VCaP (cell line): ENCODE measurements around the gene IRF1.
"Not testable (repeated sequence)": the region's sequence is repeated elsewhere in the genome, so short reads cannot be mapped to it uniquely, and the experiment has no call there.

Experiments used
- H3K27ac ChIP-seq: fragments of 450-650 bp; 2 replicates; pipeline ENCODE4 v1.5.1; 2017
- TF ChIP-seq, protein P1 (sequence below): fragments of 450-650 bp; conservative IDR thresholded peaks from 2 replicates; pipeline ENCODE4 v1.5.1; 2017; ENCODE audit warnings: mild to moderate bottlenecking, moderate library complexity

Gene IRF1

DNA sequence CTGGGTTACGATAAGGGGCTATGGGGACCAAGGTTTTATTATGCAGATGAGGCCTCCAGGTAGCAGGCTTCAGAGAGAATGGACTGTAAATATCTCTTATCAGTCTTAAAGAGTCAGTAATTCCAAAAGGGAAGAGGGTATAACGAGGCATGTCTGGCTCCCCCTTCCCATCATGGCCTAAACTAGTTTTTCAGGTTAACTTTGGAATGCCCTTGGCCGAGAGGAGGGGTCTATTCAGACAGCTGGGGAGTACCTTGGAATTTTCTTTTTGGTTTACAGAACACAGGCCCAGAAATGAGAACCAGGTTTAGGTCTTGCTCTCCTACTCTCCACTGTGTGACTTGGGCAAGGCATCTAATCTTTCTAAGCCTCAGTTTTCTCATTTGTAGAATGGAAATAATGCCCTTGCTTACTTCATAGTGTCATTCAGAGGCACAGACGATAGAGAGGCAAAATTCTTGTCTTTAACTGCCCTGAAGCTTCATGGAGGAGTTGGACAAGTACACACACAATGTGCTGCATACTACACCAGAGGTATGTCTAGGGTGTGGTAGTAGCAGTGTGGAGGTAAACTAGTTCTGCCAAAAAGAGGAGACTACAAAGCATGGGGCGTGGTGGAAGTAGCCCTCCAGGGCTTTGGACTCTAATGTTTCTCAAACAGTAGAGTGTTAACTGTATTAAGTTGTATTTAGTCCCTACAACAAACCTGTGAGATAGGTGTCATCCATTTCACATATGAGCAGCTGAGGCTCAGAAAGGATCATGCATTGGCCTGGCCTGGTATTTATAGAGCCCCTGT is 45.5 kb downstream of the IRF1 start:
- TF ChIP-seq, protein P1, sequence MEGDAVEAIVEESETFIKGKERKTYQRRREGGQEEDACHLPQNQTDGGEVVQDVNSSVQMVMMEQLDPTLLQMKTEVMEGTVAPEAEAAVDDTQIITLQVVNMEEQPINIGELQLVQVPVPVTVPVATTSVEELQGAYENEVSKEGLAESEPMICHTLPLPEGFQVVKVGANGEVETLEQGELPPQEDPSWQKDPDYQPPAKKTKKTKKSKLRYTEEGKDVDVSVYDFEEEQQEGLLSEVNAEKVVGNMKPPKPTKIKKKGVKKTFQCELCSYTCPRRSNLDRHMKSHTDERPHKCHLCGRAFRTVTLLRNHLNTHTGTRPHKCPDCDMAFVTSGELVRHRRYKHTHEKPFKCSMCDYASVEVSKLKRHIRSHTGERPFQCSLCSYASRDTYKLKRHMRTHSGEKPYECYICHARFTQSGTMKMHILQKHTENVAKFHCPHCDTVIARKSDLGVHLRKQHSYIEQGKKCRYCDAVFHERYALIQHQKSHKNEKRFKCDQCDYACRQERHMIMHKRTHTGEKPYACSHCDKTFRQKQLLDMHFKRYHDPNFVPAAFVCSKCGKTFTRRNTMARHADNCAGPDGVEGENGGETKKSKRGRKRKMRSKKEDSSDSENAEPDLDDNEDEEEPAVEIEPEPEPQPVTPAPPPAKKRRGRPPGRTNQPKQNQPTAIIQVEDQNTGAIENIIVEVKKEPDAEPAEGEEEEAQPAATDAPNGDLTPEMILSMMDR = no peak
- no peak overlapping the region for H3K27ac ChIP-seq

DNA sequence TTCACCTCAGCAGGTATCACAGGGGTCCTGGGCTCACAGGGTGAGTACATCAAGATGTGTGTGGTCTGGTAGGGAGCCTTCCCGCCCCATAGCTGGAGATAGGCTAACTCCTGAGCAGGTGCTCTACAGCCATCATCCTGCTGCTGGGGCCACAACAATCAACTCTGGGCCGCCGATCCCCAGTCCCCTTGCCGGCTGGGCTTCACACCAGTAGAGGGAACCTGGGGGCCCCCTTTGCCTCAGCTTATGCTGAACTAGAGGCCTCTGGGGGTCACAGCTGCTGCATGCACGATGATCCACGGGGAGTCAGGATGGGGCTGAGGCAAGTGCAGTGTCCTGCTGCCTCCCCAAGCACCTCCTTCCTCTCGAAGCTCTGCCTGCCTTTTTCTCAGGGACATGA is 46.5 kb downstream of the IRF1 start:
- TF ChIP-seq, protein P1 = no peak
- H3K27ac ChIP-seq = no peak overlapping the region

DNA sequence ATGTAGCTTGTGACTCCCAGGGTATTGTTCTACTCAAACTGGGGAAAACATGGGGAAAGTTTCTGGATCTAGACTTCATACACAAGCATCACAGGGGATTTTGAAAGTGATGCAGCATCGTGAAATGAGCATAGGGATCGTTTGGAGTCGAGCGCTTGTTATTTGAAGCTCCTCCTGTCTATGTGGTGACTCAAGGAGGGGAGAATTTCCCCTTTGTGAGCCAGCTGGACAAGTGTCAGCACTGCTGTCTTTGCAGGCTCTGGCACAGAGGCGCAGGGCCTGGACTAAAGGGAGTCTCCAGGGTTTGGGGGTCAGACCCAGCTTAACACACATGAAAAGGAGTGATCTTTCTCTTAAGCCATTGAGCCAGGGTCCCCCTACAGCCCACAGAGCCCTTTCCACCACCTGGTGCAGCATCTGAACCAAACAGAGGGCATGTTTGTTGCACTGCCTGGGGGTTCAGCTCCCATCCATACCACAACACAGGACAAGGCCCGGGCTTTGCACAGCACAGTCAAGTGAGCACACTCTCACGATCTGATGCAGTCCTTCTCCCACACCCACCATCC is 51.0 kb downstream of the IRF1 start:
- H3K27ac ChIP-seq = no peak overlapping the region
- TF ChIP-seq, protein P1 = no peak

DNA sequence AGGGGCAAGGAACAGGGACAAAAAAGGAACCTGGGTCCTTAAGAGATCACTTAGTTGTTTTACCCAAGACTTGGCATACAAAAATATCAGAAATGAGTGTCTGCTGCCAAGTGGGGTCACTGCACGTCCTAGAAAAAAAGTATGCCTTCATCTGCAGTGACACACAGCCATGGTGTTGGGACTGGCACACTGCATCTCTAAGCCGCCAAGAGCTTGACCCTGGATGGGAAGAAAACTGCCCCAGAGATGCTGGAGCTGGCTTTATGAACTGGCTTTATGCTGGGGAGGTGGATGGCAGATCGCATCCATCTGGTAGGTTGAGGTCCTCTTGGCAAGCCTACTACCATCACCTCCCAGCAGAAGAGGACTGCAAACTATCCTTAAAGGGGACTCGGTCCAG is 51.7 kb downstream of the IRF1 start:
- TF ChIP-seq, protein P1 = no peak
- H3K27ac ChIP-seq = no peak overlapping the region

DNA sequence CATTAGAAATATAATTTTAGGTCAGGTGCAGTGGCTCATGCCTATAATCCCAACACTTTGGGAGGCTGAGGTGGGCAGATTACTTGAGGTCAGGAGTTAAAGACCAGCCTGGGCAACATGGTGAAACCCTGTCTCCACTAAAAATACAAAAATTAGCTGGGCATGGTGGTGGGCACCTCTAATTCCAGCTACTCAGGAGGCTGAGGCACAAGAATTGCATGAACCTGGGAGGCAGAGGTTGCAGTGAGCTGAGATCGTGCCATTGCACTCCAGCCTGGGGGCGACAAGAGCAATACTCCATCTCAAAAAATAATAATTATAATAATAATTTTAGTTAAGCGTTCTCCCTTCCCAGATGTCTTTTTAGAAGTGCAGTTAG is 52.3 kb downstream of the IRF1 start:
- H3K27ac ChIP-seq = not testable (repeated sequence)

DNA sequence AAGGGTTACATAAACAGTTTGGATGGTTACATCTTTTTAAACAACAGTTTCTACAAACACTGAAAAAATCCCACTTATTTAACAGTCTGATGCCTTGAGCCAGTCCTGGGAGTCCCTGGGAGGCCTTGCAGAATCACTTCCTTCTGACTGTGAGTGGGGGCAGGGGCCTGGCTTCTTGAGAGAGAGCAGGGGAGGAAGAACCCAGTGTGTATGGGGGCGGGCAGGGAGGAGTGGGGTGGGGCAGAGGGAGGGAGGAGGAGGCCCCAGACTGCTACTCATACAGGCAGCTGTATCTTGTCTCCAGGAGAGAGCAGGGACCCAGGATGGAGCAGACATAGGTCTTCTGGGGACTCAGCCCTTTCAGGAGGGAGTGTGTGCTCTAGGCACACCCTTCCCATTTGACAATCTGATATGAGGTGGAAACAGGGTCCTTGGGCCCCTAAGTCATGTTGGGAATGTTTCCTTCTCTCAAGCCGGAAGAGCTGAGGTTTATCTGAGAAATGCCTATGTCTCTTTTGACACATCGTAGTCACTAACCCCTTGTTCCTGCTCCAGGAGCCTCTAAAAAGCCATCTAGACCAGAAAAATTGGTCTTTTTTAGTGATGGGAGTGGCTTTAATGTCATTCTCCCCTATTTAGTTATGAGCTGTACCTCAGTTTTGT is 52.8 kb downstream of the IRF1 start:
- TF ChIP-seq, protein P1 = no peak
- no peak overlapping the region for H3K27ac ChIP-seq

DNA sequence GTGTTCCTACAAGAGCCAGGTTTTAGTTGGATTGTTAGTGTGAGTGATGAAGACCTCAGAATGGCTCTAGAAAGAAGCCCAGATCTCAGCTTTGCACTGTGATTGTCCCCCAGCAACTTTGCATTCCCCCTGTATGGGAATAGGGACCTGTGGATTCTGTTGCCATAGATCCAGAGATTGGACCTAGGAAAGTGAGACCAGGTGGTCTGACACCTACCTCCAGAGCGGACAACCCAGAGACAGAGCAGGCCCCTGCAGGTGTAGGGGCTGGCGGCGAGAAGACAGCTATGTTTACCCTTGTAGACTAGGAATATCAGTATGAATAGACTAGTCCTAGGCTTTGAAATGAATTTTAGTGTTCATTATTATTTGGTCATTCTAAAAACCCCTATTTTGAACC is 53.6 kb downstream of the IRF1 start:
- no peak overlapping the region for H3K27ac ChIP-seq
- TF ChIP-seq, protein P1 = no peak

DNA sequence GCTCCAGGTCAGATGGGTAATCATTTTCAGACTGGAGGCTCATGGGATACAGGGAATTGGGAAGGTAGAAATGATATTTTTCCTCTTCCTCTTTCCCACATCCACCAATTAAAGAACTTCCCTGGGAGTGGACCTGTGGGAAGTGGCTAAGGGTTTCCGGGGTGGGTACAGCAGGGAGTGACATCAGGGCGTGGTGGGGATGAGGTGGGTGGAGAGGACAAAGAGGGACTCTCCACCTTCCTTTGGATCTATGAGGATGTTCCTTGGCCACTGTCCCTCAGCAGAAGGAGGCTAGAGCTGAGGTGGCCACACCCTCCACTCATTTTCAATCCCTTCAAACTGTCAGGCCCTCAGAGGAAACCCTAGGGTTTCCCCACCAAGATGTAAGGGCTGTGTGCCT is 54.7 kb downstream of the IRF1 start:
- no peak overlapping the region for H3K27ac ChIP-seq

More for the DNA sequence above, 54.7 kb downstream of the IRF1 start:
- TF ChIP-seq, protein P1 = no peak
